GM12878 (cell line): Measurements from ENCODE around the gene GARNL3. TPM values are rescaled to one million over a fixed set of nuclear protein-coding genes. Genes with fewer than 3 reads are reported as not detected.

Experiments used
- ATAC-seq: fragments of 200-7000 bp; cut with Tn5 transposase; 3 replicates; pipeline ENCODE4 v1.9.1; 2020; ENCODE audit warnings: mild to moderate bottlenecking, moderate library complexity
- BruUV-seq: library from RNA; stranded (reverse); fragments of 400-500 nt; replicated peaks from 2 replicates; lab custom pipeline; 2021; lab: Mats Ljungman, UMichigan
- CTCF ChIA-PET: fragments of 300-600 bp; sonication (Branson Sonifier 250); formaldehyde crosslinking; extraction: SDS; loops from one replicate; lab custom pipeline; 2021; ENCODE audit warnings: inconsistent platforms; lab: Yijun Ruan, JAX
- POLR2A ChIA-PET: fragments of 350-600 bp; formaldehyde crosslinking; extraction: SDS; loops from one replicate; lab custom pipeline; 2021; ENCODE audit warnings: inconsistent platforms; lab: Charles Lee
- RAD21 ChIA-PET: fragments of 300-600 bp; sonication (Branson Sonifier 250); formaldehyde crosslinking; loops from one replicate; lab custom pipeline; 2023; ENCODE audit warnings: antibody characterized with exemption; ENCODE audit not compliant: unreplicated experiment; lab: Charles Lee
- SMC1A ChIA-PET: fragments of 300-600 bp; sonication (Branson Sonifier 250); formaldehyde crosslinking; loops from one replicate; lab custom pipeline; 2023; ENCODE audit not compliant: unreplicated experiment, uncharacterized antibody; lab: Charles Lee
- DNase-seq: peaks from one replicate; pipeline ENCODE4 v3.0.0-alpha.2; 2011; ENCODE audit warnings: low read depth, low spot score
- FAIRE-seq: peaks from 3 replicates; lab custom pipeline; 2011; peaks lifted over from hg19 to GRCh38; lab: Jason Lieb, UNC
- H2AFZ ChIP-seq: 2 replicates; pipeline ENCODE4 v1.6.0; 2011; ENCODE audit warnings: low read depth, low read length, control low read depth; ENCODE audit not compliant: control insufficient read depth
- H3K27ac ChIP-seq: 2 replicates; pipeline ENCODE4 v1.5.1; 2011; ENCODE audit warnings: control low read depth; ENCODE audit not compliant: control insufficient read depth, insufficient read depth
- H3K27me3 ChIP-seq, 2 experiments: replicated peaks in 1 of 2; 2 replicates each; pipeline versions ENCODE4 v1.6.0 to v1.6.1; 2011; ENCODE audit warnings: low read length in 1 of 2; ENCODE audit not compliant: control insufficient read depth in 2 of 2, insufficient read depth in 2 of 2
- H3K36me3 ChIP-seq, 2 experiments: 2 replicates each; pipeline ENCODE4 v1.5.1; 2011; ENCODE audit warnings: low read length in 1 of 2; ENCODE audit not compliant: control insufficient read depth in 2 of 2, insufficient read depth in 2 of 2
- H3K4me1 ChIP-seq: 2 replicates; pipeline ENCODE4 v1.6.1; 2011; ENCODE audit warnings: mild to moderate bottlenecking, low read length, moderate library complexity, mixed read lengths; ENCODE audit not compliant: control insufficient read depth, insufficient read depth
- H3K4me2 ChIP-seq: 2 replicates; pipeline ENCODE4 v1.6.0; 2011; ENCODE audit warnings: control low read depth; ENCODE audit not compliant: control insufficient read depth, insufficient read depth
- H3K4me3 ChIP-seq: fragments of 200-600 bp; sonication (generic); 2 replicates; pipeline ENCODE4 v1.5.1; 2016
- H3K79me2 ChIP-seq: 2 replicates; pipeline ENCODE4 v1.6.0; 2011; ENCODE audit warnings: low read length; ENCODE audit not compliant: control insufficient read depth, insufficient read depth
- H3K9ac ChIP-seq: 2 replicates; pipeline ENCODE4 v1.8.0; 2011; ENCODE audit warnings: low read length, control low read depth, mixed read lengths; ENCODE audit not compliant: control insufficient read depth, insufficient read depth
- H3K9me3 ChIP-seq: replicated peaks from 3 replicates; pipeline ENCODE4 v1.5.1; 2011; ENCODE audit warnings: mild to moderate bottlenecking, low read length; ENCODE audit not compliant: control insufficient read depth, insufficient read depth
- H4K20me1 ChIP-seq: 2 replicates; pipeline ENCODE4 v1.6.0; 2011; ENCODE audit not compliant: control insufficient read depth, insufficient read depth
- CHD2 ChIP-seq: IDR thresholded peaks from 2 replicates; pipeline ENCODE4 v1.6.1; 2011; ENCODE audit warnings: low read depth, low read length, improper control_type of control experiment, borderline replicate concordance
- EGR1 ChIP-seq, 2 experiments: IDR thresholded peaks; 1 replicate in 1 of 2; 2 replicates in 1 of 2; pipeline ENCODE4 v1.6.1; 2011 to 2012; ENCODE audit warnings: low read depth in 2 of 2, low read length in 2 of 2, borderline replicate concordance in 1 of 2, mild to moderate bottlenecking in 1 of 2, moderate library complexity in 1 of 2
- GABPA ChIP-seq: IDR thresholded peaks from 2 replicates; pipeline ENCODE4 v1.6.1; 2014; ENCODE audit warnings: antibody characterized with exemption, low read depth, mild to moderate bottlenecking, inconsistent platforms
- HDAC6 ChIP-seq: fragments of 200-600 bp; sonication (generic); IDR thresholded peaks from one replicate; pipeline ENCODE4 v1.8.0; 2017; ENCODE audit warnings: antibody characterized with exemption; ENCODE audit not compliant: unreplicated experiment
- IKZF1 ChIP-seq: fragments of 450-650 bp; conservative IDR thresholded peaks from 2 replicates; pipeline ENCODE4 v1.6.1; 2017; ENCODE audit warnings: antibody characterized with exemption, mild to moderate bottlenecking
- KAT2A ChIP-seq: conservative IDR thresholded peaks from 2 replicates; pipeline ENCODE4 v1.6.1; 2011; ENCODE audit warnings: low read depth, low read length; ENCODE audit not compliant: control insufficient read depth
- KDM1A ChIP-seq: fragments of 200-600 bp; sonication (generic); IDR thresholded peaks from 2 replicates; pipeline ENCODE4 v1.6.1; 2016; ENCODE audit warnings: borderline replicate concordance
- SMAD1 ChIP-seq: fragments of 450-650 bp; IDR thresholded peaks from 2 replicates; pipeline ENCODE4 v1.6.1; 2018; ENCODE audit warnings: mild to moderate bottlenecking, low read depth; ENCODE audit not compliant: partially characterized antibody
- TCF12 ChIP-seq: IDR thresholded peaks from 2 replicates; pipeline ENCODE4 v1.6.1; 2011; ENCODE audit warnings: low read depth, mild to moderate bottlenecking, low read length
- WGBS: methylation state at CpG from one replicate; pipeline ENCODE4 v1.1.6; 2016; ENCODE audit warnings: low lambda C conversion rate; ENCODE audit not compliant: insufficient replicate concordance, insufficient coverage; ENCODE audit errors: missing lambda C conversion rate; 5-methylcytosine and 5-hydroxymethylcytosine counted together
- in situ Hi-C: fragments of 300-500 bp; cut with MboI; formaldehyde crosslinking; loops from 9 replicates; pipeline ENCODE4 v1.14.3; 2018; ENCODE audit warnings: mixed read lengths
- intact Hi-C: fragments of 100-400 bp; cut with micrococcal nuclease; formaldehyde crosslinking; loops from one replicate; pipeline ENCODE4 v1.14.2; 2022; ENCODE audit not compliant: unreplicated experiment
- polyA plus RNA-seq, 11 experiments: library from polyadenylated mRNA; depleted of rRNA in 4 of 11; unstranded in 6 of 11; stranded (reverse) in 5 of 11; fragments of >200 nt; fragmentation: Nextera tagmentation in 4 of 11; fragmentation: Illumina TruSeq in 1 of 11; extraction: Ambion mirVana in 4 of 11; extraction: Trizol in 1 of 11; gene quantifications; 1 replicate in 1 of 11; 2 replicates in 10 of 11; pipeline versions ENCODE4 v1.2.1 to v1.2.3, GENCODE V29; 2011 to 2016; ENCODE audit warnings: inconsistent platforms in 2 of 11, missing spikeins in 2 of 11, low read depth in 1 of 11
- total RNA-seq, 4 experiments: library from RNA; depleted of rRNA in 3 of 4; stranded (reverse); fragments of >200 nt in 3 of 4; fragmentation: Illumina TruSeq in 1 of 4; extraction: Trizol in 1 of 4; gene quantifications; 2 replicates each; pipeline versions ENCODE4 v1.2.1 to v1.2.3, GENCODE V29; 2013 to 2021
- TF ChIP-seq, protein P1 (sequence below): fragments of 450-650 bp; IDR thresholded peaks from 2 replicates; pipeline ENCODE4 v1.6.1; 2017; ENCODE audit warnings: mild to moderate bottlenecking, moderate library complexity
- TF ChIP-seq, protein P2 (sequence below): IDR thresholded peaks from 2 replicates; pipeline ENCODE4 v1.6.1; 2012; ENCODE audit warnings: improper control_type of control experiment, low read depth, low read length; ENCODE audit not compliant: insufficient replicate concordance

Gene GARNL3
- total and polyA plus RNA-seq, 10 of the 15 experiments (the other 5 are each of a cell fraction or from before 2014, with no cell fraction given), result 0.89 to 13.2 (median 6.3) TPM

- no TSS peak for BruUV-seq
- Histone ChIP-seq H3K27me3 (no peaks in the 10 kb centered on the region), H3K4me2 (no peak overlapping the region), H3K36me3 (no peaks in the 10 kb centered on the region; a peak in 1 of 4 replicates), H3K79me2 (no peaks in the 10 kb centered on the region)
- DNase-seq, result no peak
- in situ Hi-C loops, result no loop called here
- SMC1A ChIA-PET, result interaction anchor here (1.1 kb wide), 1 partner anchor 13 kb away, joined by 3 read pairs; no protein-coding TSS in a partner anchor
- no peak for TF ChIP-seq CHD2
- no peak for TF ChIP-seq SMAD1
- TF ChIP-seq, protein P1, sequence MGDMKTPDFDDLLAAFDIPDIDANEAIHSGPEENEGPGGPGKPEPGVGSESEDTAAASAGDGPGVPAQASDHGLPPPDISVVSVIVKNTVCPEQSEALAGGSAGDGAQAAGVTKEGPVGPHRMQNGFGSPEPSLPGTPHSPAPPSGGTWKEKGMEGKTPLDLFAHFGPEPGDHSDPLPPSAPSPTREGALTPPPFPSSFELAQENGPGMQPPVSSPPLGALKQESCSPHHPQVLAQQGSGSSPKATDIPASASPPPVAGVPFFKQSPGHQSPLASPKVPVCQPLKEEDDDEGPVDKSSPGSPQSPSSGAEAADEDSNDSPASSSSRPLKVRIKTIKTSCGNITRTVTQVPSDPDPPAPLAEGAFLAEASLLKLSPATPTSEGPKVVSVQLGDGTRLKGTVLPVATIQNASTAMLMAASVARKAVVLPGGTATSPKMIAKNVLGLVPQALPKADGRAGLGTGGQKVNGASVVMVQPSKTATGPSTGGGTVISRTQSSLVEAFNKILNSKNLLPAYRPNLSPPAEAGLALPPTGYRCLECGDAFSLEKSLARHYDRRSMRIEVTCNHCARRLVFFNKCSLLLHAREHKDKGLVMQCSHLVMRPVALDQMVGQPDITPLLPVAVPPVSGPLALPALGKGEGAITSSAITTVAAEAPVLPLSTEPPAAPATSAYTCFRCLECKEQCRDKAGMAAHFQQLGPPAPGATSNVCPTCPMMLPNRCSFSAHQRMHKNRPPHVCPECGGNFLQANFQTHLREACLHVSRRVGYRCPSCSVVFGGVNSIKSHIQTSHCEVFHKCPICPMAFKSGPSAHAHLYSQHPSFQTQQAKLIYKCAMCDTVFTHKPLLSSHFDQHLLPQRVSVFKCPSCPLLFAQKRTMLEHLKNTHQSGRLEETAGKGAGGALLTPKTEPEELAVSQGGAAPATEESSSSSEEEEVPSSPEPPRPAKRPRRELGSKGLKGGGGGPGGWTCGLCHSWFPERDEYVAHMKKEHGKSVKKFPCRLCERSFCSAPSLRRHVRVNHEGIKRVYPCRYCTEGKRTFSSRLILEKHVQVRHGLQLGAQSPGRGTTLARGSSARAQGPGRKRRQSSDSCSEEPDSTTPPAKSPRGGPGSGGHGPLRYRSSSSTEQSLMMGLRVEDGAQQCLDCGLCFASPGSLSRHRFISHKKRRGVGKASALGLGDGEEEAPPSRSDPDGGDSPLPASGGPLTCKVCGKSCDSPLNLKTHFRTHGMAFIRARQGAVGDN, result no peak
- no peak for TF ChIP-seq HDAC6
- no peak for TF ChIP-seq IKZF1
- TF ChIP-seq GABPA, result no peak
- no peak for TF ChIP-seq KDM1A
- no peak for TF ChIP-seq EGR1 (IDR thresholded peaks at IDR 0.05; ENCODE audit: borderline replicate concordance in 1 of 2, low read depth in 2 of 2, low read length in 2 of 2)
- TF ChIP-seq, protein P2, sequence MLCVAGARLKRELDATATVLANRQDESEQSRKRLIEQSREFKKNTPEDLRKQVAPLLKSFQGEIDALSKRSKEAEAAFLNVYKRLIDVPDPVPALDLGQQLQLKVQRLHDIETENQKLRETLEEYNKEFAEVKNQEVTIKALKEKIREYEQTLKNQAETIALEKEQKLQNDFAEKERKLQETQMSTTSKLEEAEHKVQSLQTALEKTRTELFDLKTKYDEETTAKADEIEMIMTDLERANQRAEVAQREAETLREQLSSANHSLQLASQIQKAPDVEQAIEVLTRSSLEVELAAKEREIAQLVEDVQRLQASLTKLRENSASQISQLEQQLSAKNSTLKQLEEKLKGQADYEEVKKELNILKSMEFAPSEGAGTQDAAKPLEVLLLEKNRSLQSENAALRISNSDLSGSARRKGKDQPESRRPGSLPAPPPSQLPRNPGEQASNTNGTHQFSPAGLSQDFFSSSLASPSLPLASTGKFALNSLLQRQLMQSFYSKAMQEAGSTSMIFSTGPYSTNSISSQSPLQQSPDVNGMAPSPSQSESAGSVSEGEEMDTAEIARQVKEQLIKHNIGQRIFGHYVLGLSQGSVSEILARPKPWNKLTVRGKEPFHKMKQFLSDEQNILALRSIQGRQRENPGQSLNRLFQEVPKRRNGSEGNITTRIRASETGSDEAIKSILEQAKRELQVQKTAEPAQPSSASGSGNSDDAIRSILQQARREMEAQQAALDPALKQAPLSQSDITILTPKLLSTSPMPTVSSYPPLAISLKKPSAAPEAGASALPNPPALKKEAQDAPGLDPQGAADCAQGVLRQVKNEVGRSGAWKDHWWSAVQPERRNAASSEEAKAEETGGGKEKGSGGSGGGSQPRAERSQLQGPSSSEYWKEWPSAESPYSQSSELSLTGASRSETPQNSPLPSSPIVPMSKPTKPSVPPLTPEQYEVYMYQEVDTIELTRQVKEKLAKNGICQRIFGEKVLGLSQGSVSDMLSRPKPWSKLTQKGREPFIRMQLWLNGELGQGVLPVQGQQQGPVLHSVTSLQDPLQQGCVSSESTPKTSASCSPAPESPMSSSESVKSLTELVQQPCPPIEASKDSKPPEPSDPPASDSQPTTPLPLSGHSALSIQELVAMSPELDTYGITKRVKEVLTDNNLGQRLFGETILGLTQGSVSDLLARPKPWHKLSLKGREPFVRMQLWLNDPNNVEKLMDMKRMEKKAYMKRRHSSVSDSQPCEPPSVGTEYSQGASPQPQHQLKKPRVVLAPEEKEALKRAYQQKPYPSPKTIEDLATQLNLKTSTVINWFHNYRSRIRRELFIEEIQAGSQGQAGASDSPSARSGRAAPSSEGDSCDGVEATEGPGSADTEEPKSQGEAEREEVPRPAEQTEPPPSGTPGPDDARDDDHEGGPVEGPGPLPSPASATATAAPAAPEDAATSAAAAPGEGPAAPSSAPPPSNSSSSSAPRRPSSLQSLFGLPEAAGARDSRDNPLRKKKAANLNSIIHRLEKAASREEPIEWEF, result no peak
- no peak for TF ChIP-seq TCF12
- no peak for TF ChIP-seq KAT2A
- TF ChIP-seq, all 136 proteins: peak for 0
- RAD21 ChIA-PET, result no interaction called here
- CTCF ChIA-PET, result interaction anchor here (0.7 to 1.3 kb wide), 2 partner anchors 12 to 64 kb away, joined by 3 to 4 read pairs; no protein-coding TSS in a partner anchor
- intact Hi-C loops, result no loop called here
- no peak for FAIRE-seq
- WGBS, result 78% methylated on average over 5 of the region's 5 CpGs
- no peaks in the 10 kb centered on the region for H3K9me3 ChIP-seq
- no peaks in the 10 kb centered on the region for H4K20me1 ChIP-seq
- no peak for ATAC-seq
- no peak overlapping the region for H3K9ac ChIP-seq
- POLR2A ChIA-PET, result no interaction called here
- H3K27ac ChIP-seq, result no peak overlapping the region
- H3K4me3 ChIP-seq, result no peak overlapping the region
- no peak overlapping the region for H2AFZ ChIP-seq
- no peaks in the 10 kb centered on the region for H3K4me1 ChIP-seq
These were observed 89.3 kb downstream of the GARNL3 start for GRCh38 chr9:127353882-127354281.
